T follicular helper cell (primary cell): ENCODE data around the gene SMG9.

Experiments
- DNase-seq: peaks from one replicate; pipeline ENCODE4 v3.0.0-alpha.2; 2020; ENCODE audit warnings: low read depth

Gene SMG9

DNA sequence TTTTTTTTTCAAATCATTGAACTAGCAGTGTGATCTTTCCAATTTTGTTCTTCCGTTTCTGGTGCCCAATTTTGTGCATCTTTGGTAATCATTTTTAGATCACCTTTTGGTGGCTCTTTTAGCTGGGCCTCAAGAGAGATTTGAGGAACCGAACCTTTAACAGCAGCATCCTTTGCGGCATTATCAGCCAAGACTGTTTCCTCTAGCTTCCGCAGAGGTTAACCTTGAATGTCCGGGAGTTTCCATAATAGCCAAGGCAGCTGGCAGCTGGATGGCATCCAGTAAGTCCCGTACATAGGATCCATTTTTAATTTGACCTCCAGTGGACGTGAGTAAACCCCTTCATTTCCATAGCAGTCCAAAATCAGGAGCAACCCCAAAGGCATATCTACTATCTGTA lies 29.3 kb downstream of the SMG9 start:
- no peak for DNase-seq

DNA sequence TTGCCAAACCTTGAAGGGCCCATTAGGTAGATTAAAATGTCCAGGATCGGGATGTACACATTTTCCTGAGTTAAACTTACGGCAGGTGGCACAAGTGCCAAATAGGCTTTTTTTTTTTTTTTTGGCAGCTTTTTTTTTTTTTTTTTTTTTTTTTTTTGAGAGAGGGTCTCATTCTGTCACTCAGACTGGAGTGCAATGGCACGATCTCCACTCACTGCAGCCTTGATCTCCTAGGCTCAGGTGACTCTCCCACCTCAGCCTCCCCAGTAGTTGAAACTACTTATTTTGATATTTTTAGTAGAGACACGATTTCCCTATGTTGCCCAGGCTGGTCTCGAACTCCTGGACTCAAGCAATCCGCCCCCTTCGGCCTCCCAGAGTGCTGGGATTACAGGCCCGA lies 29.9 kb downstream of the SMG9 start:
- DNase-seq: no peak

DNA sequence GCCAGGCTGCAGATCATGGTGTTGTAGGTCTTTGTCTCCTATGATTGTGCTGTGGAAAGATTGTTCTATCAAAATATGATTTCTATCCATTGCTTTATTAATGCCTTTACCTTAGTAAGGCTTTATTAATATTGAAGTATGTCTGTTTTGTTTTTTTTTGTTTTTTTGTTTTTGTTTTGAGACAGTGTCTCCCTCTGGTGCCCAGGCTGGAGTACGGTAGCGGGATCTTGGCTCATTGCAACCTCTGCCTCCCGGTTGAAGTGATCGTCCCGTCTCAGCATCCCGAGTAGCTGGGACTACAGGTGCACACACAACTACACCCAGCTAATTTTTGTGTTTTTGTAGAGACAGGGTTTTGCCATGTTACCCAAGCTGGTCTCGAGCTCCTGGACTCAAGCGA lies 31.2 kb downstream of the SMG9 start:
- DNase-seq: no peak

DNA sequence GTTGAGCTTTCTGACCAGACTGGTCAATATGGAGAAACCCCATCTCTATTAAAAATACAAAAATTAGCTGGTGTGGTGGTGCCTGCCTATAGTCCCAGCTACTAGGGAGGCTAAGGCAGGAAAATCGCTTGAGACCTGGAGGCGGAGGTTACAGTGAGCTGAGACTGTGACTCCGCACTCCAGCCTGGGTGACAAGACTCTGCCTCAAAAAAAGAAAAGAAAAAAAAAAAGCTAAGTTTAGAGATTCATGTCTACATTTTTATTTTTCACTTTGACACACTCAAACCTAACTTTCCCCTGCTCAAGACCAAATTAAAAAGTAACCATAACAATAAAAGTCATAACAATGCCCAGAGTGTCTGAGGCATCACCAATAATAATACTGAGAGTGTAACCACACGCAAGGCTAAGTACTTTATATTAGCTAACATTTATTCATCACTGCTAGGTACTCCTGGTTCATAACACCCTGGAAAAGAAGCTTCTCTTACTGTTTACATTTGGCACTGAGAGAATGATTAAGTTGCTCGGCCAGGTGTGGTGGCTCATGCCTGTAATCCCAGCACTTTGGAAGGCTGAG lies 33.2 kb downstream of the SMG9 start:
- no peak for DNase-seq

DNA sequence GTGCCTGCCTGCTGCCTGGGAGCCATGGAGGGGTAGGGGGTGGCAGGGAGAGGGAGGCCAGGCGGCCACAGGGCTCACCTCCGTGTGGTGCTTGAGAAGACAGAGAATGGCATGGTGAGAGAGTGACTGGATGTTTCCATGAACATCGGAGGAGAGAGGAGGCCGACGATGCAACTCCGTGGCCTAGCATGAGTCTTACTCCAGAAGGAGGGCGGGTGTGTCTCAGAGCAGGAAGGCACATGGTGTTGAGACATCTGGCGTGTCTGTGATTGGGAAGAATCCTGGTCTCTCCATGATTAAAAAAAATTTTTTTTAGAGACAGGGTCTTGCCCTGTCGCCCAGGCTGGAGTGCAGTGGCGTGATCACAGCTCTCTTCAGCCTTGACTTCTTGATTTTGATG lies 33.8 kb downstream of the SMG9 start:
- DNase-seq: no peak

DNA sequence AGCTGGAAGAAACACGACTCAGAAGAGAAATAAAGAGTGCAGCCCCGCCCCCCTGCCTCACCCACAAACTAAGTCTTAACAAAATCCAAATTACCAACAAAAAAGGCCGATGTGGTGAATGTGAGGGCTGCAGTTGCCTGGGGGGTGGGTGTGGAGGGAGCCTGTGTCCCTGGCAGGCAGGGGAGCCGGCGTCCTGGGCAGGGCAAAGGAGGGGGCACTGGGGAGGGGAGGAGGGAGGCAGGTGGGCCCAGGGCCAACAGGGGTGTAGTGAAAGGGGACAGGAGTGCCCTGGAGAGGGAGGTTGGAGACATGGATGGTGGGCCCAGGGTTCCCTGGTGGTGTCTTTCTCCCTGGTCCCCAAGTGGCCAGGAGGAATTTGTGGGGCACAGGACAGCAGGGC lies 34.8 kb downstream of the SMG9 start:
- no peak for DNase-seq

DNA sequence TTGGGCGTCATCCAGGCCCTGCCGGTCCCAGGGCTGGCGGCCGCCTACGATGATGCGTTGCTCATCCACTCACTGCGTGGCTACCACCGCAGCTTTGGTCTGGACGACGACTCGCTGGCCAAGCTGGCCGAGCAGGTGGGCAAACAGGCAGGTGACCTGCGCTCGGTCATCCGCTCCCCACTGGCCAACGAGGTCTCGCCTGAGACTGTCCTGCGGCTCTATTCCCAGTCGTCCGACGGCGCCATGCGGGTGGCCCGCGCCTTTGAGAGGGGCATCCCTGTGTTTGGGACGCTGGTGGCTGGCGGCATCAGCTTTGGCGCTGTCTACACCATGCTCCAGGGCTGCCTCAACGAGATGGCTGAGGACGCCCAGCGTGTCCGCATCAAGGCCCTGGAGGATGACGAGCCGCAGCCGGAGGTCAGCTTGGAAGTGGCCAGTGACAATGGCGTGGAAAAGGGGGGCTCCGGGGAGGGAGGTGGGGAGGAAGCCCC lies 35.3 kb downstream of the SMG9 start:
- DNase-seq: no peak

DNA sequence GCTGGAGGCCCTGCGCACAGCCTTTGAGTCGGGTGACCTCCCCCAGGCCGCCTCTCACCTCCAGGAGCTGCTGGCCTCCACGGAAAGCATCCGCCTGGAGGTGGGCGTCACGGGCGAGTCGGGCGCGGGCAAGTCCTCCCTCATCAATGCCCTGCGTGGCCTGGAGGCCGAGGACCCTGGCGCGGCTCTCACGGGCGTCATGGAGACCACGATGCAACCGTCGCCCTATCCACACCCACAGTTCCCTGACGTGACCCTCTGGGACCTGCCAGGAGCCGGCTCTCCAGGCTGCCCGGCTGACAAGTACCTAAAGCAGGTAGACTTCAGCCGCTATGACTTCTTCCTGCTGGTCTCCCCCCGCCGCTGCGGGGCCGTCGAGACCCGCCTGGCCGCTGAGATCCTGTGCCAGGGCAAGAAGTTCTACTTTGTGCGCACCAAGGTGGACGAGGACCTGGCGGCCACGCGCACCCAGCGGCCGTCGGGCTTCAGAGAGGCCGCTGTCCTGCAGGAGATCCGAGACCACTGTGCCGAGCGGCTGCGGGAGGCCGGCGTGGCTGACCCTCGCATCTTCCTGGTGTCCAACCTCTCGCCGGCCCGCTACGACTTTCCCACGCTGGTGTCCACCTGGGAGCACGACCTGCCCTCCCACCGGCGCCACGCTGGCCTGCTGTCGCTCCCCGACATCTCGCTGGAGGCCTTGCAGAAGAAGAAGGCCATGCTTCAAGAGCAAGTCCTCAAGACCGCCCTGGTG lies 36.0 kb downstream of the SMG9 start:
- no peak for DNase-seq

DNA sequence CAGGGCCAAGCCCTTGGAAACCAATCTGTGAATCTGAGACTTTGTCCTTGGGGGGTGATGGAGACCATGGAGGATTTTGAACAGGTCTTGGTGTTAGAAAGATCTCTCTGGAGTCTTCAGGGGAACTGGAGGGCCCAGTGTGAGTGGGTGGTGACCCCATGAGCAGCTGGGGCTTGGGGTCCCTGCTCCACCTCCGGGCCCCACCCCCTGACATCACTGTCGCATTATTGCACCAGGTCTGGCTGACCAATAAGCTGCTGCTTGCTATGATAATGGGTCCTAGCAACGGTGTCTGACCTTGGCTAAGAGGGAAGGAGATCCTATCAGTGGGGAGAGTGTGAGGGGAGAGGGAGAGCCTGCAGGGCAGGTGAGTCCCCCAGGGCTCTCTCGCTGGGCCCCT lies 39.0 kb downstream of the SMG9 start, which contains the start of gene IRGC:
Gene IRGC, plus strand, starts transcription at position 301 of the 400 bp plus-strand sequence. CDS start 2,483 bp downstream, outside the sequence.
- DNase-seq: no peak

DNA sequence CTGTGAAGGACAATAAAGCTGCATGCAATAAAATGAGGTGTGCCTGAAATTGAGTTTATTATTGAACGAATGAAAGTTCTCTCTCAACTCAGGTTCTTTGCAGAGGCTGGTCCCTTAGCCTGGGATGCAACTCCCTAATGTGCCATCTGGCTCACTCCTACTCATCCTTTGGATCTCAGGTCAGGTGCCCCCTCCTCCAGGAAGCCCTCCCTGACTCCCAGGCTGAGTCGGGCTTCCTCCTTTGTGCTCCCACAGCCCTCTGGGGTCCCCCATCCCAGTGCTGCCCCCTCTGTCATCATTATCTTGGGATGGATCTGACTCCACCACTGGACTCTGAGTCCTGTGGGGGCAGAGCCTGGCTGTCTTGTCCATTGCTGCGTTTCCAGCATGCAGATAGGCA lies 41.6 kb downstream of the SMG9 start:
- no peak for DNase-seq

DNA sequence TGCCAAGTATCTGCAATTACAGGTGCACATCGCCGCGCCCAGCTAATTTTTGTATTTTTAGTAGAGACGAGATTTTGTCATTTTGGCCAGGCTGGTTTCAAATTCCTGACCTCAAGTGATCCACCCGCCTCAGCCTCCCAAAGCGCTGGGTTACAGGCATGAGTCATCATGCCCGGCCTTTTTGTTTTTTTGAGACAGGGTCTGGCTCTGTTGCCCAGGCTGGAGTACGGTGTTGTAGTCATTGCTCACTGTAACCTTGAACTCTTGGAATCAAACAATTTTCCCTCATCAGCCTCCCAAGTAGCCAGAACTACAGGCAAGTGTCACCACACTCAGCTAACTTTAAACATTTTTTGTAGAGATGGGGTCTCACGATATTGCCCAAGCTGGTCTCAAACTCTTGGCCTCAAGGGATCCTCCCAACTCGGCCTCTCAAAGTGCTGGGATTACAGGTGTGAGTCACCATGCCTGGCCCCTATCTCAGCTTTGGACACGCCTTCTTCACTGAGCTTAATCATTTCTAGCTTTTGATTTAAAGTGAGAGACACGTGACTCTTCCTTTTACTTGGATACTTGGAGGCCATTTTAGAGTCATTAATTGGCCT lies 42.9 kb downstream of the SMG9 start:
- DNase-seq: no peak

DNA sequence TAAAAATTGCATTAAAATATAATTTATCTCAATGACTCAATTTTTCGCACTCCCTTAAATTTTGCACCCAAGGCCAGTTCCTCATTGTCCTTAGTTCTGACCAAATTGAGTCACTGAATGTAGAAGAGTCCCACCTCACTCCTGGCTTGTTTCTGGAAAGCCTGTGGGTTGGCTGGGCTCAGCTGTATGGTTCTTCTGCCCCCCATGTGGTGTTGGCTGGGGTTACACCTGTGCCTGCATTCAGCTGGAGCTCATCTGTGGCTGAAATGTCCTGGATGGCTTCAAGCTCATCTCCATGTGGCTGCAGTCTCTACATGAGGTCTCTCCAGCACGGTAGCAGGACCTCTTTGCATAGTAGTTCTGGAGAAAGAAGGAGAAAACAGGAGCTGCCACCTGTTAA lies 46.0 kb downstream of the SMG9 start:
- DNase-seq: no peak

DNA sequence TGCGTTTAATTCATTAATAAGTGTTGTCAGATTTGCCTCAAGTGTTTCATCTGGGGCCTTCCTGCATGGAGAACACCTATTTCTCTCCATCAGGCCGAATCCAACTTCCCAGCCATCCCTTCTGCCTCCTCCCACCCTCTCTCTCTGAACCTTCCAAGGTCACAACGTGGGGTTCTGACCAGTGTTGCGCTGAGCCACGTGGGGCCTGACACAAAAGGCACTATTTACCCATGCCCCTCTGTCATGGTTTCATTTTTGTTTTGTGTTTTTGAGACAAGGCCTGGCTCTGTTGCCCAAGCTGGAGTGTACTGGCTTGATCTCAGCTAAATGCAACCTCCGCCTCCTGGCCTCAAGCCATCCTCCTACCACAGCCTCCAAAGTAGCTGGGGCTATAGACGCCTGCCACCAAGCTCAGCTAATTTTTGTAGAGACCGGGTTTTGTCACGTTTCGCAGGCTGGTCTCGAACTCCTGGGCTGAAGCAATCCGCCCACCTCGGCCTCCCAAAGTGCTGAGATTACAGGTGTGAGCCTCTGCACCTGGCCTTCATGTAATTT lies 47.5 kb downstream of the SMG9 start:
- DNase-seq: no peak

DNA sequence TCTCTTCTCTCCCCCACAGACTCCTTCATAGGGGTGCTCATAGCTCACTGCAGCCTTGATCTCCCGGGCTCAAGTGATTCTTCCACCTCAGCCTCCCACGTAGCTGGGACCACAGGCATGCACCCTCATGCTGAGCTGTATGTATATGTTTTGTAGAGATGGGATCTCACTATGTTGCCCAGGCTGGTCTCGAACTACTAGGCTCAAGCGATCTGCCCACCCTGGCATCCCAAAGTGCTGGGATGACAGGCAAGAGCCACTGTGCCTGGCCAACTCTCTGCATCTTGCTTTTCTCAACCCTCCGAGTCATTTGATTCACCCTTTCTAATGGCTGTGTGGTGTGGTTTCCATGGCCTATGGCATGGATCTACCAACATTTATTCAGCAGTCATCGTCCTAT lies 49.0 kb downstream of the SMG9 start:
- no peak for DNase-seq

DNA sequence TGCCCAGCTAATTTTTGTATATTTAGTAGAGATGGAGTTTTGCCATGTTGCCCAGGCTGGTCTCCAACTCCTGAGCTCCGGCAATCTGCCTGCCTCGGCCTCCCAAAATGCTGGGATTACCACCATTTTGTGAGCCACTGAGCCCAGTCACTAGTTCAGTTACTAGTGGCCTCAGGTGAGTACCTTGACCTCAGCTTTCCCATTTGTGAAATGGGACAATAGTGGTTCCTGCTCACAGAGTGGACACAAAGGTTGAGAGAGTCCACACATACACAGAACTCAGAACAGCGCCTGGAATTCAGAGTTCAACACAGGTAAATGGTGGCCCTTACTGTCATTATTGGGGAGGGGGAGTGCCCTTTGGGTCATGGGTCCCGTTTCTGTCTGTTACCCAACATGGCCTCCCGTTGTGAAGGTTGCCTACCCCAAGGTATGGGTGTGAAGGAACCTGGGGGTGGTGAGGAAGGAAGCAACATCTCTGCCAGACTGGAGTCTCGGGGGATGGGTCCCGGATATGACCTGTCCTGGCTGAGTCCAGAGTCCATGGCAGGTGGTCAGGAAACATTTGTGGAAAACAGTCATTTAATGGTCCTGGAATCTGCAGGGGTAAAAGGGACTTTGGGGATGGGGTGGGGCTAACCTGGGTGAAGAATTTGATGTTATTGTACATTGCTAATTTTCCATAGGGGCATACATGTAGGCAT lies 50.6 kb downstream of the SMG9 start:
- DNase-seq: no peak

DNA sequence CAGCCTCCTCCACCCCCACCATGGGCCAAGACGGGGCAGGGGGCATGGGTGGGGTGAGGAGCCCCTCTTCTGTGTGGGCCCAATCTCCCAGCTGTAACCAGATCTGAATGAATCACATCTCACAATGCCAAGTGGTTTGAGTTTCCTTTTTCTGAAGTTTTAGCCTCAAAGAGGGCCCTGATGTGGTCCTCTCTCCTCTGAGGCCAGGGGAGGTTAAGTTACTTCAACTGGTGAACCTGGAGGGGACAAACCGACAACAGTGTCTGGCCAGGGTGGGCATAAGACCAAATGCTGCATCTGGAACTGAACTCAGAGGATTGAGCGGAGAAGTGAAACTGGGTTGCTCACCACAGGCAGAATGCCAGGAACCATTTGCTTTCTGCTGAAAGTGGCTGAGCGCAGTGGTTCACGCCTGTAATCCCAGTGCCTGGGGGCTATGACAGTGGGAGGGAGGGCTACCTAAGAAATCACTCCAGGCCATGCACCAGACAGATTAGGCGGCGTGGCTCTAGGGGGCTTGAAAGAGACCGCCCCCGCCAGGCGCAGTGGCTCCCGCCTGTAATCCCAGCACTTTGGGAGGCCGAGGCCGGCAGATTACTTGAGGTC lies 54.3 kb downstream of the SMG9 start:
- no peak for DNase-seq

DNA sequence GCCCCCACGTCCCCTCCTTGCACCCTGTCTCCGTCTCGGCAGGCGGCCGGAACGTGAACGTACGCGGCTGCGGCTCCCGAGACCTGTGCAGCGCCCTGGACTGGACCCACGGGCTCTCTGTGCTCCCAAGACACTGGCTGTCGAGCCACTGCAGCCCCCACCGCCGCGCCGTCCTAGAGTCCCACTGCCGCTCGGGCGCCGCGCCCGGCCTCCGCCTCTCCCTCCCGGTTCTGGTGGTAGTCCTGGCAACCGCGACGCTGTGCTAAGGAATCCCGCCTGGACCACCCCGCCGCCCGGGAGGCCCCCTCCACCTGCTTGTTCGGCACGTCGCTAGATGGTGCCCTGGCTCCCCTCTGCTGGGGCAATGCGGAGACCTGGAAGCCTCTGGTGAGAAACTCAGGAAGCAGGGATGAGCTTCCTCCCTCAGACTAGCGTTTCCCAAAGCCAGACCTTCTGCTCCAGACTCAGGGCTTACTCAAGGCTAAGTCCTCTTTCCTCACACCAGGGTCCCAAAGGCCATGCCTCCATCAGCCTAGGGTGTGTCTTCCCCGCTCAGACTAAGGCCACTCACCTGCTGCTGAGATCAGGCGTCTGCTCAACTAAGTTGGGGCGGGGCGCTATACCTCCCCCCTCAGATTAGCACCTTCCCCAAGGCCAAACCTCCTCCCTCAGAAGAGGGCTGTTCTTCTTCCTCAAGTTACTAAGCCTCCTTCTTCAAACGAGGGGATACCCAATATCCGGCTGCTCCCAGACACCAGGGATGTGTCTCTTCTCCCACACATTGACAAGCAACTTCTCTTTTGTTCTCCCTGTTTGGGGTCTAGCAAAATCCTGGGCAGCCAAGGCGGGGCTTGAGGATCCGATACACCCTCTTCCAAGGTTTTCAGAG lies 55.0 kb downstream of the SMG9 start:
- DNase-seq: no peak

DNA sequence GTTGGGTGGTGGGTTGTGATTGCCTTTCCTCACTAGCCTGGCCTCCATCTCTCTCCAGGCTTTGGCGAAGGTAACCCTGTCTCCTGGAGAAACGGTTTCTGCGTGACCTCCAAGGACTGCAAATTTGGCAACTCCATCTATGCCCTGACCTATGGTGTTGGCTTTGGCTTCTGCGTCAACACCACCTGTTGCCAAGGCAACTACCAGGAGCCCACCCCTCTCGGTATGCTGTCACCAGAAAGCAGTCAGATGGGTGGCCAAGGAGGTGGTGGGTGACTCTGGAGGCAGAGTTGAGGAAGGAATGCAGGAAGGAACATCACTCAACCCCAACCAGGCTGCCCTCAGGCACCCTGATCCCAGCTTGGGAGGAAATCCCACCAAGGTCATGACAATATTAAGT lies 57.5 kb downstream of the SMG9 start:
- no peak for DNase-seq

DNA sequence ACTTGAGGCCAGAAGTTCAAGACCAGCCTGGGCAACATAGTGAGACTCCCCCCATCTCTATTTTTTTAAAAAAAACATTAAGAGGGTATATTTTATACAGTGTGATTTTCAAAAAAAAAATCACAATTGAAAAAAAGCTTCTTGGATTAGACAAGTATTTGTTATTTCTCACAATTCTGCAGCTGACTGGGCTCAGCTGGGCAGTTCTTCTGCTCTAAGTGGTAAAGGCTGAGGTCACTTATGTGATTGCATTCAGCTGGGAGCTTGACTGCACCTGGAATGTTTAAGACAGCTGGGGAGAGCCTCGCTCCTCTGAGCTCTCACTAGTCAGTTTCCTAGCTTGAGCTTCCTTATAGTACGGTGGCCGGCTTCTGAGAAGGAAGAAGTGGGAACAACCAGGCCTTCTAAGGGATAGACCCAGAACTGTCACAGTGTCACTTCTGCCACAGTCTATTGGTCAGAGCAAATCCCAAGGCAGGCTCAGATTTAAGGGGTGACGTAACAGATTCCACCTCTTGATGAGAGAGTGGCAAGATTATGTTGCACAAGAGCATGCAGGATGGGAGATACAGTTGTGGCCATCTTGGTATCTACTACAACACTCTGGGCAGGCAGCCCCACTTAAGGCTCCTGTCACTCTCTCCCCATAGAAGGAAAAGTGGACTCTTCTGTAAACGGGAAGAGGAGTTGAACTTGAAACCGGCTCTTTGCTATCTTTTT lies 58.6 kb downstream of the SMG9 start:
- no peak for DNase-seq

DNA sequence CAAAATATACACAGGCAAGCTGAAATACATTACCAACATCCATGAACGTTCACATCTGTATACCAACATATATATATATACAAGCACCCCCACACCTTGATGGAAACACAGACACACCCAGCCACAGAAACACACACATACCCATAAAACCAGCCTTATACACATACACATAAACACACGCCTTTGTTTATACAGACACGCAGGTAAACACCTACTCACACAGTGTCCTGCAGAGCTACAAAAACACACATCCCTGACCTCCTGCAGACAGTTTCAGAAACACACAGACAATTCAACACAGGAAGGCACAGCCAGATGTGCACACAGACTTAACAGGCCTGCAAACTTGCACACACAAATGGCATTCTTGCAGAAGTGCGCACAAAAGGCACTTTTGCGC lies 60.2 kb downstream of the SMG9 start:
- DNase-seq: no peak
